GM04503 (cell line): ENCODE results near the gene FANCC.

Experiments
- DNase-seq: peaks from one replicate; pipeline ENCODE4 v3.0.0-alpha.2; 2012; ENCODE audit warnings: low read depth

Gene FANCC

DNA sequence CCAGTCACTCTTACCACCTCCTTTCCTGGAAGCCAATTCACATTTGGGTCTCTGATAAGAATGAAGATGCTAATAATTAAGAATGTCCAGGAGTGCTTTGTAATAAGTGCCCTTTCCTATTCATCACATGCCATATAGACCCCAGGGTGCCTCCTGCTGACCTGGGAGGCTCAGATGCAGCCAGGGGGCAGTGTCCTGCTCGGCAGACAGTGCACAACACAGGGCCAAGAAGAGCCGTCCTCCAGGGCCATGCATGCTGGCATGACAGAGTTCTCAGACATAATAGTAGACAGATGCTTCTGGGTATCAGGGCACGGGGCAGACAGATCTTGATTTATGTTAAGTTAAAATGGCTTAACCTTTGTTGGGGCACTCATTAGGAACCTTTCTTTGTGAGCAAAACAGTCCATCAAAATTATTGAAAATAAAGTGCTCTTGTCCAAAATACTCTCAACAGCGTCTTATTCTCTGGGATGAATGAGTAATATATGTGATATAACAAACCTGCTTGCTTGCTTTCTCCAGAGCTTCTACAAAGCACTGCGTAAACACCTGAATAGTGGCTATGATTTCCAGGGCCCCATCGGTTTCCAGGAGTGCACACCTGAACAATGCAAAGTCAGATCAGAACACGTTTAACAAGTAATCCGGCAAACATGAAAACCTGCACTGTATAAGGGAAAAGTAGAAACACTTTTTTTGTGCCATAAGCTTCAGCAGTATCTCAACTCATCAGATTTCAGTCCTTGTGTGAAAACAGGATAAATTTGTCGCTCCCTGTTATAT lies 192.7 kb downstream of the FANCC start:
- no peak for DNase-seq

DNA sequence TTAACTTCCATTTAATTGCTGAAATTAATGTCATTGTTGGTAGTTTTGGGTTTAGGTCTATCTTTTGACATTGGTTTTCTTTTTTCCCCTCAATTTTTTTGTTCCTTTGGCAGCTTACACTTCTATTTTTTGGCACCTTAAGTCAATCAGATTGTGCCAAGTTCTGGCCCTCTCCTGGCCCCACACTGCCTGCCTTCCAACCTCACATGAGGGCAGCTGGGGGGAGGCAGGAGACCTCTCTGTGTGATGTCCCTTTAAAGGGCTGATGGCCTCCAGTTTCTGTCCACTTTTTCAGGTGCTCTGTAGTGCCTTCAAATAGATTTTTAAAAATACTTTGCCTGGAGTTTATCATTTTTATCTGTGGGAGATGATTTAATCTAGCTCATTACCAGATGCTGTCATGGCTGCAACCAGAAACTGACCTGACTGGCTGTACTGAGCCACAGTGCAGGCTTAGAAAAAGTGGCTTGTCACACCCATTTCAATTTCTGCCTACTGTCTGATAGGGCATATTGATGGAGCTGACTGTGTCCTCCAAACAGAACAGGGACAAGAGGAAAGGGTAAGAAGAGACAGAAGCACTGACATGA lies 196.6 kb downstream of the FANCC start:
- no peak for DNase-seq

DNA sequence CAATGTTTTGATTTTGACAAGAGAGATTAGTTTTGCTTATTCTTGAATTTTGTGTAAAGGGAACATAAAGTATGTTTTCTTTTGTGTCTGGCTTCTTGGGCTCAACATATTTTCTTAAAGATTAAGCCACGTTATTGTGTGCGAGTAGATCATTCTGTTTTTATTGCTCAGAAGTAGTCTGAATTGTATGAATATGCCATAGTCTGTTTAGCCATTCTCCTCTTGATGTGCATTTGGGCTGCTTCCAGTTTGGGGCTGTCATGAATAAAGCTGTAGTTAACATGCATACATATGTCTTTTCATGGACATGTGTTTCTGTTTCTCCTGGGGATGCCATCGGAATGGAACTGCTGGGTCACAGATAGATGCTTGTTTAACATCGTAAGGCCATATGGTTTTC lies 198.9 kb downstream of the FANCC start:
- DNase-seq: no peak

DNA sequence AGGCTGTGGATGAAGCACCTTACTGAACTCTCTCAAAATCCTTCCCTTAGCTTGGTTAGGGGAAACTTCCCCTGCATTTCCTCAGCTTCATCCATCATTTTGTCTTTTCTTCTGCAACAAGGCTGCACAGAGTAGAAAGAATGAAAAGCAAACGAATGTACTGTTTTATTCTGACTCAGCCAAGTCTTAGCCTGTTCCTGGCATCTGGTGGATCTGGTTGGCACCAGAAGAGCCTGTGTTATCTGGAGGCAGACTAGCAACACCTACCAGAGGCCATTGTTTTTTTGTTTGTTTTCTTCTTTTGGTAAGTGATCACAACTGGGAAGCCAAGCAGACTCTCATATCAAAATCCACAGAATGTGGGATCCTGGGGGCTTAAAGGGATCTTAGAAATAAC lies 200.7 kb downstream of the FANCC start:
- DNase-seq: no peak

DNA sequence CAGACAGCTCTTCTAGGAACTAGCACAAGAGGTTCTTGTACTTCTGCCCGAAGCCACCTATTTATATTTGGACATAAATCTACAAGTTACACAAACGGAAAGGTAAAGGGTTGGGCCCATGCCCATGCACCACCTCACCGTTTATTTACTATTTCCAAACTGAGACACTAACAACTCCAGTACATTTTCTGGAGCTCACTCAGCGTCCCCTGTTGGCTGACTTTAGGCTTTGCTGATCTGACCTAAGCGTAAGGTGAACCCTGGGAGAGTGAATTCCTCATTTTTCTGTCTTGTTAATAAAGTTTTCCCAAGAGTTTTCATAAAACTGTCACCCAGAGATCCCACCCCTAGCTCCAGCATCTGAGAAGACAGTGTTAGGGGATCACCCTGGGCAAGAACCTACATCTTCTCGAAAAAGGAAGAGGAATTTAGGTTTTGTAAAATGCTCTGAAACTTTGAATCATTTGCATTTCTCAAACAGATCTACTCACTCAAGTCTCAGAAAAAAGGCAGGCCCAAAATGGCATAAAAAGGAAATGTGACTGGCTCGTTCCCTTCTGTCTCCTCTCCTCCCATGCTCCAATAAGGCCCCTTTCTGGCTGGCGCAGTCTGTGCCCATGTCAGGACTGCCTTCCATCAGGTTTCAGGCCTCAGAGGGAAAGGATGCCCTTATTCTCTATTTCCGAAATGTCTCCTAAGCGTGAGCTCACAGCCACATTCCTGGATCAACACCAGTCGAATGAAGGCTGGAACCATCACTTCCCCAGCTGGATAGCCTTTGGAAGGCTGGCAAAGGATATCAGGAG lies 201.3 kb downstream of the FANCC start:
- DNase-seq: no peak

DNA sequence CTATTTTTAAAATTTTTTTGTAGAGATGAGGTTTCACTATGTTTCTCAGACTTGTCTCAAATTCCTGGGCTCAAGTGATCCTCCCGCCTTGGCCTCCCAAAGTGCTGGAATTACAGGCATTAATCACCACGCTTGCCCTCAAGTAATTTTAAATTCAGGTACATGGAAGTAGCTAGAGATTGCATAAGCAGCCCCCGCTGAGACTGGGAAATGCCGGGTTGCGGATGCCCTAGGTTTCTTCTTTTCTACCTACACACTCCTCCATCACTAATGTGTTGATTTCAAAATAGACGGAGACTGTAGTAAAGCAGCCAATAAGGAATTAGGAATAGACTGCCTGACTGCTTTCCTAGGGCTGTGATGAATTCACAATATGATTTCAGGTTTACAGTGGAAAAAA lies 202.4 kb downstream of the FANCC start:
- no peak for DNase-seq

DNA sequence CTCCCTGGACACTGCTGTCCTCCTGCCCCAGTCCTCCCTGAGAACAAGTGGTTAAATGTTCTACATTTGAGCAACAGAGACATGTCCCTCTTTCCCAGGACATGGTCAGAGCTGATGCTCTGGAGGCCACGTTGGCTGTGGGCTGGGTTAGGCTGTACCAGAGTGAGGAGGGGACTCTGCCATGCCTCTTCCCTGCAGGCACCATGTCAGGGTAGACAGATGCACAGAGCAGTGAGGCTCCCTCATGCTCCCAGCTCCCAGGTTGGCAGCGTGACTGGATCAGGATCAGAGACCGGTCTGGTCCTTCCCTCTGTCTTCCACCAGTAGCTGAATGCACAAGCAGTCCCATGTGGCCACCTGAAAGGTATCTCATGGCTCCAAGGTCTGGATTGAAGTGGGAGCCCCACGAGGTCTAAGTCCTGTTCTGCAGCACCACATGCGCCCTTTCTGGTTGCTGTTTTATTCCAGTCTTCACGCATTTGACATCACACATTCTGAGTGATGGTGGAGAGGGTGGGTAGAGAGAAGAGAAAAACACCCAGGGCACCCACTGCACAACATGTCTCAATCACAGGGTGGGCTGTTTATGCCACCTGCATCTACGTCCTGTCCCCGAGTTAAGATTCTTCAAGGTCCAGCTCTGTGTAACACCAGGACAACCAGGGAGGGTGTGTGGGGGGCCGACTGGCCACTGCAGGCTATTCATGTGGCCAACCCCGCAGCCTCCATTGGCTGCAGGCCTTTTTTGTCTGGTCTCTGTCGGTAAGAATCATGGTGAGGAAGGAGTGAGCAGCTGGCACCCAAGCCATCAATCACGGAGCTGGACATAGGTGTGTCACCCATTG lies 204.9 kb downstream of the FANCC start:
- DNase-seq: no peak

DNA sequence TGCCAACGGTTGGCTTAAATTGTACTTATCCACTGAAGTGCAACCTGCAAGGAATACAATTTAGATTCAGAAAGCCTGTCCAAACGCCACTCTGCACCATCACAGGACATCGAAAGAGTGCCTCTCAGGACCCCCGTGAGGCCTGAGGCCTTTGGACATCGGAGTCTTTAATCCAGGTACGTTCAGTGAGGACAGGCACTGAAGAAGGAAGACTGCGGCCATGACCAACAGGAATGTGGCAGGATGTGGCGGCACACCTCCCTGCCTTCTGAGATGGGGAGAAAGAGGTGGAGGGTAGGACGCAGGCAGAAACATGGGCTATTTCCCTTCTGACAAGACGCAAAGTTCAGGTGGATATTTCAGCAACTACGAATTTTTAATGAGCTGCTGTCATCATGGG lies 205.8 kb downstream of the FANCC start:
- DNase-seq: no peak

DNA sequence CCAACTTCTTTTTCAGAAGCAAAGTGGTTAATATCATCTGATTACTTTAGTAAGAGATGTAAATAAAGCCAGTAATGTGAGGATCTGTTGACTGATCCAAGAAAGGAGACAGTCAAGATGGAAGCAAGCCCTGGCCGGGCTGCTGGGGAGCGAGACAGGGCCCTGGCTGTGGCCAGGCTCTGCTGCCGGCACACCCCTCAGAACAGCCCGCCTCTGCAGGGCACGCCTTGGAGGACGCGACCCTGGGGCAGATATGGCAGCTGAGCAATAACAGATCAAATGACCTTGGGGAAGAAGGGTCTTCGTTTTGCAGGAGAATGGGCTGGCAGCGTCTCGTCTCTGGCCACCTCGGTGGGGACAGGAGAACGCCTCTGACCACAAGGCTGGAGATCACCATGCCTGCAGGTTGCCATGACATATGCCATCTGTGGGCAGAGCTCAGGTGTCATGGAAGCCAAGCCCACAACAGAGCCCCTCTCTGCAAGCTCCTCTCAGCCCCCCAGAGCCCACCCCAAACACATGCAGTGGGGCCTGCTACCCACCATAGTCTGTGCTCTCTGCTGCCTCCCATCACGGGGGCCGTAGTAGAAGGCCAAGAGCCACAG lies 206.5 kb downstream of the FANCC start:
- no peak for DNase-seq

DNA sequence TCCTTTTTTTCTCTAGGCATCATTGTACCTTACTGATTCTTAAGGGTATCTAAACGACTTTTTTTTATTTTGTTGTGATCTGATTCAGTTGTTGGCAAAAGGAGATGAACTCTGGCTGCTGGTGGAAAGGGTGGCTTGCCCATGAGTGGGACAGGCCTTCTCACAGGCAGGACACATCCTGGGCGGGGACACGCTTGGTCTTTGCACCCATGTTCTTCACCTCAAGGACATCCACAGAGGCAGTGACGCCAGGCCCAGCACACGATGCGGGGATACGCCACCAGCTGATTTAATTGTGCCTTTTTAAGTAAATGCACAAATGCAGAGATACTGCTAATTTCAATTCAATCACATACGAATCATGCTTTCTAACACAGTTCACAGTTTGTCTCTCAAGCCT lies 208.1 kb downstream of the FANCC start:
- DNase-seq: no peak

DNA sequence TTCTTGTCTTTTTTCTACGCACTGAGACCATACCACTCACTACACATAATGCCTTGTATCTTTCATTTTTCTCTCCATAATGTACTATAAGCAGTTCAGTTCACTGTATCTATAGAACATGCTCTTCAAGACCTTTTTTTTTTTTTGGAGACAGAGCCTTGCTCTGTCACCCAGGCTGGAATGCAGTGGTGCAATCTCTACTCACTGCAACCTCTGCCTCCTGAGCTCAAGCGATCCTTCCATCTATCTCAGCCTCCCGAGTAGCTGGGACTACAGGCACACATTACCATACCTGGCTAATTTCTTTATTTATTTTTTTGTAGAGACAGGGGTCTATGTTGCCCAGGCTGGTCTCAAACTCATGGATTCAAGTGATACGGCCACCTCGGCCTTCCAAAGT lies 208.7 kb downstream of the FANCC start:
- no peak for DNase-seq

DNA sequence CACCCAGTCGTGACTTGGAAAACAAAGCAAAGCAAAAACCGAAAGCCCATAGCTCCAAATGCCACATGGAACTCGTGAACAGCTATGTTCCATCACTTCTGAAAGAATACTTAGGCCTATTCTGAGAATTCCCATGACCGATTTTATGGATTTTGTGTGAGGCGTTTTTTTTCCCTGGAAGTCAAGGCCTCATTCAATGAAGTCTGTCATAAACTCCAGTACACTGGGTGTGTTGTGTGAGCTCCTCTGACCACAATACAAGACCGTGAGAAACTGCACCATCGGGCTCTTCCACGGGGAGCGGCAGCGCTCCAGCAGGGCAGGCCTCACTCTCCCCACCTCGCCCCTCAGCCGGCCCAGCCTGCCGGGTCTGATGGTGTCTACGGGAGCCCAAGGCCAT lies 209.5 kb downstream of the FANCC start:
- DNase-seq: no peak

DNA sequence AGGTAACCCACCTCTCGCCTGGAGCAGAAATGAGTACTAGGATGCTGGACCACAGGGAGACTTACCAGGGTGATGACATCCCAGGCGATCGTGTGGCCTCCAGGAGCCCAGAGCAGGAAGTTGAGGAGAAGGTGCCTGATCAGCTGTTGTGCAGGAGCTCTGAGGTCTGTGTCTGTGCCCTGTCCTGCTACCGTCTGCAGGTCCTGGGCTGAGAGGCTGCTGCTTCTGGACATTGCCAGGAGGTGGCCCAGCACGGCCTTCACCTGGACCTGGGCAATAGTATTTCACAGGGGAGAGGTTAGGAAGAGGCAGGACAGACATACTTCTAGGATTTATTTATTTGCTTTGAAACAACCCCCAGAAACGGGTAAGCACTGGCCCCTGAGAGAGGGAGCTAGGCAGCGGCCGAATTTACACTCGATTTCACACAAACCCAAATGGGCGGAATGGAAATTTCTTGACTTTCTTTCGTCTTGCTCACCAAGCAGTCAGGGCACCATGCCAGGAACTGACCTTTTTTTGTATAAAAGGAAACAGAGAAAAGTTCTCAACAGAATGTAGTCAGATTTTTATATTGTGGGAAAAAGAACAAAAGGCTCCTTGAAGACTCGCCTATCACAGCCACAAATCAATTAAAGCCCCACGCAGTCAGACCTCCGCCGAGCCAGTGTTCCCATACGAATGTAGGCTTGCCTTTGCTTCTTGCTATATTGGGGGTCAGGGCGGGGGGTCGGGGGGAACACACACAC lies 210.3 kb downstream of the FANCC start:
- DNase-seq: no peak

DNA sequence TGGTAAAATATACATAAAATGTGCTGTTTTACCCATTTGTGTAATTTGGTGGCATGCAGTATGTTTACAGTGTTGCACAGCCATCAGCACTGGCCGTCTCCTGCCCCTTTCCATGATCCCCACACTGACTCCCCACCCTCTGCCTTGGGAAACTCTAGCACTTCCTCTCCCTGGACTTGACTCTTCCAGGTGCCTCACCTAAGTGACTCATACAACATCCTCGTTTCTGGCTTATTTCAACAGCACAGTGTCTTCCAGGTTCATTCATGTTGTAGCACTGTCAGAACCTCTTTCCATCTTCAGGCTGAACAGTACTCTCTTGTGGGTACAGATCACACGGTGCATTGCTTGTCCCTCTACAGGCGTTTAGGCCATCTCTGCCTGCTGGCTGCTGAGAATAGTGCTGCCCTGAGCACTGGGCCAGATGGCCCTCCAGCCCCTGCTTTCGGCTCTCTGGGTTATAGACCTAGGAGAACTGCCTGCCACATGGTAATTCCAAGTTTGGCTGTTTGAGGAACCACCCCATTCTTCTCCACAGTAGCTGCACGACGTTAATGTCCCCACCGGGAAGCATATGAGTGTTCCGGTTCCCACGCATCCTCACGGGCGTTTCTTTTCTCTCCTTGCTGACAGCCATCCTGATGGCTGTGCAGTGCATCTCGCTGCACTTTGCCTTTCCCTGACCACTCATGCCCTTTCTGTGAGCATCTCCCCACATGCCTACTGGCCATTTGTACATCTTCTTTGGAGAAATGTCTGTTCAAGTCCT lies 211.8 kb downstream of the FANCC start:
- DNase-seq: no peak

DNA sequence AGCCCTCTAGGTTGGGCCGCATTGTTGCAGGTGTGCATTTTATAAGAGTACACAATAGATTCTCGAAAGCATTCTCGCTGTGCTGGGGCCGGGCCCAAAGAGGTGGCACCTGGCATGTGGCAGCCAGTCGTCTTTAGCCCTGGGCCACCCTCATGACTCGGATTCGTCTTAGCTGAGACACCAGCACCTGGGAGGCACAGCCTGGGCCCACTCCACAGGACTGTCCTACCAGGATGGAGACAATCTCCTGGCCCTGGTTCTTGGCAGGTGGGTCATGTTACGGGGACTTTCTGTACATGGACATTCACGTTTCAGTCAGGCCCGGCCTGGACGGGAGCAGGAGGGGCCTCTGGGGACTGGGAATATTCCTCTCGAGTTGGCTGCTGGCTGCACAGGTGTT lies 212.5 kb downstream of the FANCC start:
- DNase-seq: no peak

DNA sequence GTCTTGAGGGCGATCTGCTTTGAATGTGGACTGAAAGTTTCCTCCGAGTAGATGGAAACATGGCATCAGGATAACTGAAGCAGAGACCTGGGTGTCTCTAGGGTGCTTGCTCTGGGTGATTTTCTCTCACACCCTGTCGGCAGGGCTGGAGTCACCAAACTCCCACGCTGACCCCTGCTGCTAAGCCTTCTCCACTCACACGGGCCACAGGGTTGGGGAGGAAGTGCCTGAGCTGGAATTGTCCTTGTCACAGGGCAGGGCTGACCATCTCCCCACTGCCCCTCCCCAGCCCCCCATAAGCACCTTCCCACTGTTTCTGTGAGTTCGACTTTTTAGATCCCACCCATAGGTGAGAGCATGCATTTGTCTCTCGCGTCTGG lies 212.9 kb downstream of the FANCC start:
- no peak for DNase-seq

DNA sequence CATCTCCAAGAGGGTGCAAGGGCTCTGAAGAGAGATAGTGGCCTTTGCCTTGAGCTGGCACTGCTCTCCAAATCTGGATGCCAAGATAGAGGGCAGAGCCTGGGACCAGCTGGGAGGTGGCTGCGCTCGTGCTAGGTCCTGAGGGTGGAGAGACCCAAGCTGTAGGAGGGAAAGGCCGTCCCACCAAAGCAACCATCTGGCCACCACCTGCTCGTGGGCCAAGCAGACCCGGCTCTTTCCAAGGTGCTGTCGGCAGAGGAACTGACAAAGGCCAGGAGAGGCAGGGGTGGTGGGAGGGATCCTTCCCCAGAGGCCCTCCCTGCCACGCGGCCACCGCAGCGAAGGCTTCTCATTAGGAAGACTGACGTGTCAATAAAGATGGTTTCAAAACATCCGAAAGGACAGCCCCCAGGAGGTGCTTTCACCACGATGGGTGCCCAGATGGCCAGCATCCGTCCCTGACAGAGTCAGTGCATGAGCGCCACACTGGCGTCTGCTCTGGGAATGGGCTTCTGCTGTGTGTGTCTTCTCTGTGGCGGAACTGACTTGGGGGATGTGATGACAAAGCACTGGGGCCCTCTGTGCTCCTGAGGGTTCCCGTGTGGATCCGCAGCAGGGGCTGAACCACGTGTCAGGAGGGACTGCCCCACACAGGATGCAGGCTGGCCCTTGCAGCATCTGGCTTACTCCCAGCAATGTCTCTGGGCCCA lies 213.5 kb downstream of the FANCC start:
- DNase-seq: no peak

DNA sequence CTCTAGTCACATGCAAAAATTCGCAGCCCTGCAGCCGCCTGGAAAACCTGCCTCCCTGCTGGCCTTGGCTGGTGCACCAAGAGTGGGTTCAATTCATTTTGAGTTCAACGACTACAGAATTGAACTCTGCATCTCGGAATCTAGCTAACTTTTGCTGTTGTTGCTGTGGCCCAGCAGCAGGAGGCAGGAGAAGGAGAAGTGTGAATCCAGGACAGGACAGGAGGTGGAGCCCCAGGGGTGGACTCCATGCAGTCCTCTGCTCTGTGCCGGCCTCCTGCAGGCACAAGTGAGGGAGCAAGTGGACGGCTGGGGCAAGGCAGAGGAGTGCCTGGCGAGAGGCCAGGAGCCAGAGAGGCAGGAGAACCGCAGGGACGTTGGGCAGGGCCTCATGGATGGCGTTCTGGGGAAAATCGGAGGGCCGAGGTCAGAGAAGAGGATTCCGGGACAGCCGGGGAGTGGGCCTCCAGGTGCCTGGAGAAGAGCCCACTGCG lies 214.2 kb downstream of the FANCC start:
- no peak for DNase-seq

DNA sequence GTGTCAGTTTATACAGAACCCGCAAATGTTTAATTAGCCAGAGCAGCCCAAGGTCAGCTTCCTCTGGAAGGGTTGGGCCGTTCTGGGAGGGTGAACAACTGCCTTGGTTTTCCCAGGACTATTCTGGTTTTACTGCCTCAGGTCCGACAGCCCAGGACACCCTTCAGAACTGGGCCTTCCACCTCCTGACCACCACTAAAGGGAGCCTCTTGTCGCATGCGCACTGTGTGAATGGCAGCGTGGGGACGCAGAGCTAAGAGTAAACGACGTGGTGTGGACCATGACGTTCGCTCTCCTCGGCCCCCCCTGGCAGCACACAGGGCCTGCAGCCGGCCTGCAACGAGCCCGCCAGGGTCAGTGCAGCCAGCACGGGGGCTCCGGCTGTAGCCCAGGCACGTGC lies 214.9 kb downstream of the FANCC start:
- no peak for DNase-seq

DNA sequence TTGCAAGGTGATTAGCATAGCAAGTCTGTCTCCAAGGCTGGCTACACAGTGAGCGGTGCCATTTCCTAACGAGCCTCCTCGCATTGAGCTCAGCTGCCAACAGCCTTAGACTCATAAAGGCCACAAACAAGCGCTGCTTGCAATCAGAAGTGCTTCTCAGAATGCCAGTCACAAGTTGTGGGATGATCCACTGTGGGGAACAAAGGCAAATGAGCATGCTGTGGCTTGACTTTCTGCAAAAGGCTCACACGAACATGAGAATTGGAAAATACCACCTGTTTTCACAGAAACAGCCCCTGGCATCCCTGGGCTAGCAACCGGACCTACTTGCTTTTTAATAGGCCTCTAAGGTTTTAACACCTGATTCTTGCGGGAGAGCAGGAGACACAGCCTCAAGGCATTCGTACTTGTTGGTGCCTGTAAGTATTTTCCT lies 215.5 kb downstream of the FANCC start:
- DNase-seq: no peak
